Prostate gland (tissue), 2 donors: Measurements from ENCODE around the gene AMT.

ENCODE experiments used
- POLR2A ChIP-seq: fragments of 450-650 bp; IDR thresholded peaks from one replicate; pipeline ENCODE4 v1.6.1; 2016; ENCODE audit warnings: antibody characterized with exemption, mild to moderate bottlenecking
- TF ChIP-seq, protein P1 (sequence below), 4 experiments: fragments of 200-600 bp in 2 of 4; fragments of 450-650 bp in 2 of 4; sonication (generic) in 2 of 4; IDR thresholded peaks; 1 replicate in 3 of 4; 2 replicates in 1 of 4; pipeline ENCODE4 v1.5.1; 2016 to 2019; ENCODE audit warnings: antibody characterized with exemption in 4 of 4, mild to moderate bottlenecking in 2 of 4, moderate library complexity in 2 of 4

DNA sequence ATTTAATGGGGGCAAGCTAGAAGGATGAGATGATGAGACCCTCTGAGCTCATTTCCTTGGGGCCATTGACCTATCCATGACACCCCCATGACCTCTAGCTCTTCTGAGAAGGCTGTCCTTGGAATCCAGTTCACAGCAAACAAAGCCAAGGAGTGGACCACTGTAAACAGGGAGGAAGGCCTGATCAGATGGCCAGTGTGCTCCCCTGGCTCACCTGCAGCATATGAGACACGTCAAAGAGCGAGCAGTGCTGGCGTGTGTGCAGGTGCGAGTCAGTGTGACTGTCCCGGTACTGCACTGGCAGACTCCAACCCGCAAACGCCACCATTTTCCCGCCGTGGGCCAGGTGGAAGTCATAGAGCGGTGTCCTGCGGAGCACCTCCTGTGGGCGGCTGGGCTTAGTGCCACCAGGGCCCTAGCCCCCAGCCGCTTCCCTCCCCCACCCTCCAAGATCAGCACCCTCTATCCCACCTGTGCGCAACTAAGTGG, 339 bp downstream of the AMT start:
- TF ChIP-seq, protein P1, sequence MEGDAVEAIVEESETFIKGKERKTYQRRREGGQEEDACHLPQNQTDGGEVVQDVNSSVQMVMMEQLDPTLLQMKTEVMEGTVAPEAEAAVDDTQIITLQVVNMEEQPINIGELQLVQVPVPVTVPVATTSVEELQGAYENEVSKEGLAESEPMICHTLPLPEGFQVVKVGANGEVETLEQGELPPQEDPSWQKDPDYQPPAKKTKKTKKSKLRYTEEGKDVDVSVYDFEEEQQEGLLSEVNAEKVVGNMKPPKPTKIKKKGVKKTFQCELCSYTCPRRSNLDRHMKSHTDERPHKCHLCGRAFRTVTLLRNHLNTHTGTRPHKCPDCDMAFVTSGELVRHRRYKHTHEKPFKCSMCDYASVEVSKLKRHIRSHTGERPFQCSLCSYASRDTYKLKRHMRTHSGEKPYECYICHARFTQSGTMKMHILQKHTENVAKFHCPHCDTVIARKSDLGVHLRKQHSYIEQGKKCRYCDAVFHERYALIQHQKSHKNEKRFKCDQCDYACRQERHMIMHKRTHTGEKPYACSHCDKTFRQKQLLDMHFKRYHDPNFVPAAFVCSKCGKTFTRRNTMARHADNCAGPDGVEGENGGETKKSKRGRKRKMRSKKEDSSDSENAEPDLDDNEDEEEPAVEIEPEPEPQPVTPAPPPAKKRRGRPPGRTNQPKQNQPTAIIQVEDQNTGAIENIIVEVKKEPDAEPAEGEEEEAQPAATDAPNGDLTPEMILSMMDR (IDR thresholded peaks at IDR 0.05), result no peak
- no peak for TF ChIP-seq POLR2A
